ENCODE results near the gene KCTD14. TPM values are rescaled to one million over a fixed set of nuclear protein-coding genes. Genes with fewer than 3 reads are reported as not detected.

KCTD14 gene
- total and polyA plus RNA-seq, 12 donors = 9.5 to 84.7 (median 27.8) TPM

DNA sequence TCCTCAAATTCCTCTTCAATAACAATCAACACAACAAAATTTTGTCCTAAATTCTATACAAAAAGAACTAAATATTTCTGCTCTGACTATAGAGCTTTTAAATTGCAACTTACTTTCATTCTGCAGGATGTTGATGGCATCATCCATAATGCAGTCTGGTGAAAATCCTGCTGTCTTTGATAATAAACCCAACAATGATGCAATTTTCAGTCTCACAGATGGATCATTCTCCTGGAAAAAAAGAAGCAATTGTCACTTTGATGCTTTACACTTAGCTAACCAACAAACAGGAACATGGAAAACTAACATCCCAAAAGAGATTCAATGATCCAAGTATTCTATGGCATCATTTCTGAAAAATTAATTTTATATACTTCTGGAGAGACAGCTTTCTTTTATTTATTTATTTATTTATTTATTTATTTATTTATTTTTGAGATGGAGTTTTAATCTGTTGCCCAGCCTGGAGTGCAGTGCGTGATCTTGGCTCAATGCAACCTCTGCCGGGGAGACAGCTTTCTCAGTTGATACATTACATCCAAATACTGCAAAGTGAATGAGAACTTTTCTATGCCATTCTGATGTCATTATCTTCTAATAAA, 41.6 kb downstream of the KCTD14 start:
- Histone ChIP-seq H3K27ac (no peak overlapping the region), H3K4me3 (no peak overlapping the region), H3K36me3 (replicated peaks in 1 of 2) (peaks cover 0 to 31% of the 10 kb centered on the region in 2 donors), H3K27me3 (no peaks in the 10 kb centered on the region), H3K4me1 (replicated peaks in 1 of 2) (no peaks in the 10 kb centered on the region), H3K9me3 (replicated peaks in 1 of 3) (no peaks in the 10 kb centered on the region)
- TF ChIP-seq CTCF (IDR thresholded peaks at IDR 0.05) (no peak), POLR2A (IDR thresholded peaks at IDR 0.05) (no peak)
- intact Hi-C loops (cut with DNase I) = no loop called here
- no peak for DNase-seq
- WGBS, 4 donors = 94 to 100% (median 97%) methylated on average over 2 of the region's 2 CpGs

GRCh38 chr11:77968337-77968736, 54.7 kb downstream of the KCTD14 start:
- intact Hi-C loops (cut with DNase I) = no loop called here
- Histone ChIP-seq H3K27me3 (no peaks in the 10 kb centered on the region), H3K36me3 (replicated peaks in 1 of 2) (no peaks in the 10 kb centered on the region), H3K4me3 (no peak overlapping the region), H3K9me3 (replicated peaks in 1 of 3) (no peaks in the 10 kb centered on the region), H3K4me1 (replicated peaks in 1 of 2) (no peaks in the 10 kb centered on the region), H3K27ac (no peak overlapping the region)
- WGBS, 4 donors = 81 to 90% (median 83%) methylated on average over 2 of the region's 2 CpGs
- DNase-seq = no peak
- TF ChIP-seq CTCF (IDR thresholded peaks at IDR 0.05) (no peak), POLR2A (IDR thresholded peaks at IDR 0.05) (no peak)

- intact Hi-C loops (cut with DNase I) = no loop called here
- no peak for TF ChIP-seq POLR2A (IDR thresholded peaks at IDR 0.05)
- no peak for TF ChIP-seq CTCF (IDR thresholded peaks at IDR 0.05)
- no peaks in the 10 kb centered on the region for H3K36me3 ChIP-seq (replicated peaks in 1 of 2)
- H3K27me3 ChIP-seq = no peaks in the 10 kb centered on the region
- no peaks in the 10 kb centered on the region for H3K9me3 ChIP-seq (replicated peaks in 1 of 3)
- no peak overlapping the region for H3K4me3 ChIP-seq
- H3K4me1 ChIP-seq (replicated peaks in 1 of 2) = no peaks in the 10 kb centered on the region
- DNase-seq = no peak
- H3K27ac ChIP-seq = no peak overlapping the region
Measured at GRCh38 chr11:77967753-77968152, 55.3 kb downstream of the KCTD14 start.

DNA sequence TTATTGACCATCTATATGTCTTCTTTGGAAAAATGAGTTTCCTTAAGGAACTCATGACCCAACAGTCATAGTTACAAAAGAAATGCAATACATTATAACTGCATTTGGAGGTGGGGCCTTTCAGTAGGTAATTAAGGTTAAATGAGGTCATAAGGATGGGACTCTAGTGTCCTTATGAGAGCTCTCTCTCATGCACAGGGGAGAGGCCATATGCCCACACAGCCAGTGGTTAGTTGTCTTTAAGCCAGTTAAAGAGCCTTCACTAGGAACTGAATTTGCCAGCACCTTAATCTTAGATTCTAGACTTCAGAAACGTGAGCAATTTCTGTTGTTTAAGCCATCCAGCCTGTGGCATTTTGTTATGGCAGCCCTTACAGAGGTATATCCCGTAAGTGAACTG, 56.0 kb downstream of the KCTD14 start:
- no peaks in the 10 kb centered on the region for H3K27me3 ChIP-seq
- intact Hi-C loops (cut with DNase I) = no loop called here
- TF ChIP-seq POLR2A (IDR thresholded peaks at IDR 0.05) (no peak), CTCF (IDR thresholded peaks at IDR 0.05) (no peak)
- no peaks in the 10 kb centered on the region for H3K9me3 ChIP-seq (replicated peaks in 1 of 3)
- no peak overlapping the region for H3K4me3 ChIP-seq
- no peaks in the 10 kb centered on the region for H3K4me1 ChIP-seq (replicated peaks in 1 of 2)
- H3K27ac ChIP-seq = no peak overlapping the region
- no peaks in the 10 kb centered on the region for H3K36me3 ChIP-seq (replicated peaks in 1 of 2)
- WGBS, 4 donors = 73 to 88% (median 78%) methylated on average over 2 of the region's 2 CpGs
- no peak for DNase-seq

Measured in adrenal gland (tissue), 12 donors.